Activated naive CD8-positive, alpha-beta T cell treated with anti-CD3 and anti-CD28 coated beads, Interleukin-2, amount 10 ng/mL, durations not matched to agents 7 days and 5 days (primary cell): ENCODE data around the gene ST8SIA2. TPM values are rescaled to one million over a fixed set of nuclear protein-coding genes. Genes with fewer than 3 reads are reported as not detected.

Experiments used
- ATAC-seq: fragments of 150-1000 bp; cut with Tn5 transposase; one replicate; pipeline ENCODE4 v1.10.0; 2021; ENCODE audit warnings: low read depth, moderate library complexity
- POLR2A ChIA-PET: fragments of 350-600 bp; sonication (Branson Sonifier 250); formaldehyde crosslinking; loops from one replicate; lab custom pipeline; 2021; ENCODE audit warnings: antibody characterized with exemption; lab: Charles Lee
- DNase-seq: peaks from one replicate; pipeline ENCODE4 v3.0.0; 2021
- H3K27ac Mint-ChIP-seq: one replicate; pipeline ENCODE4 v1.8.0; 2022; ENCODE audit warnings: mild to moderate bottlenecking, mixed read lengths
- H3K27me3 Mint-ChIP-seq: one replicate; pipeline ENCODE4 v1.8.0; 2022; ENCODE audit warnings: mild to moderate bottlenecking, moderate library complexity, mixed read lengths
- H3K36me3 Mint-ChIP-seq: one replicate; pipeline ENCODE4 v1.8.0; 2021; ENCODE audit warnings: mild to moderate bottlenecking, mixed read lengths
- H3K4me1 Mint-ChIP-seq: one replicate; pipeline ENCODE4 v1.8.0; 2021; ENCODE audit warnings: mixed read lengths
- H3K4me3 Mint-ChIP-seq: one replicate; pipeline ENCODE4 v1.8.0; 2022; ENCODE audit warnings: mild to moderate bottlenecking, moderate library complexity, mixed read lengths
- H3K9me3 Mint-ChIP-seq: one replicate; pipeline ENCODE4 v1.8.0; 2021; ENCODE audit warnings: mixed read lengths
- total RNA-seq, 2 experiments: library from RNA; stranded (reverse); gene quantifications; one replicate each; pipeline ENCODE4 v1.2.3, GENCODE V29; 2021

Gene ST8SIA2
- total RNA-seq, 2 experiments from 2014 or later, result not detected

- Mint-ChIP-seq H3K36me3 (no peaks in the 10 kb centered on the region), H3K27me3 (peaks cover 20% of the 10 kb centered on the region), H3K9me3 (no peaks in the 10 kb centered on the region), H3K4me3 (no peak overlapping the region), H3K27ac (no peak overlapping the region), H3K4me1 (no peaks in the 10 kb centered on the region)
- POLR2A ChIA-PET, result no interaction called here
- ATAC-seq, result no peak
- DNase-seq, result no peak
Observed at GRCh38 chr15:92495446-92495845, 101.8 kb downstream of the ST8SIA2 start.

GRCh38 chr15:92499731-92500530, 106.2 kb downstream of the ST8SIA2 start:
- DNase-seq, result no peak
- Mint-ChIP-seq H3K4me1 (no peaks in the 10 kb centered on the region), H3K9me3 (no peaks in the 10 kb centered on the region), H3K27ac (no peak overlapping the region), H3K4me3 (no peak overlapping the region), H3K27me3 (peaks cover 32% of the 10 kb centered on the region), H3K36me3 (no peaks in the 10 kb centered on the region)
- POLR2A ChIA-PET, result no interaction called here
- ATAC-seq, result no peak

GRCh38 chr15:92502336-92502735, 108.7 kb downstream of the ST8SIA2 start:
- Mint-ChIP-seq H3K27me3 (peaks cover 32% of the 10 kb centered on the region), H3K4me1 (peaks cover 3% of the 10 kb centered on the region), H3K36me3 (peaks cover 1% of the 10 kb centered on the region), H3K9me3 (peaks cover 6% of the 10 kb centered on the region), H3K4me3 (no peak overlapping the region), H3K27ac (no peak overlapping the region)
- POLR2A ChIA-PET, result no interaction called here
- ATAC-seq (no peak), DNase-seq (no peak)

- peaks cover 3% of the 10 kb centered on the region for H3K4me1 Mint-ChIP-seq
- POLR2A ChIA-PET, result no interaction called here
- H3K9me3 Mint-ChIP-seq, result peaks cover 6% of the 10 kb centered on the region
Observed at GRCh38 chr15:92502930-92503857, 109.5 kb downstream of the ST8SIA2 start.

GRCh38 chr15:92503889-92504288, 110.2 kb downstream of the ST8SIA2 start:
- no peak overlapping the region for H3K4me3 Mint-ChIP-seq
- H3K27ac Mint-ChIP-seq, result no peak overlapping the region
- H3K27me3 Mint-ChIP-seq, result peaks cover 38% of the 10 kb centered on the region
- peaks cover 1% of the 10 kb centered on the region for H3K36me3 Mint-ChIP-seq
- peaks cover 6% of the 10 kb centered on the region for H3K9me3 Mint-ChIP-seq
- ATAC-seq (no peak), DNase-seq (no peak)
- H3K4me1 Mint-ChIP-seq, result peaks cover 3% of the 10 kb centered on the region
- POLR2A ChIA-PET, result no interaction called here

More at GRCh38 chr15:92502930-92503857, 109.5 kb downstream of the ST8SIA2 start:
- H3K36me3 Mint-ChIP-seq, result peaks cover 1% of the 10 kb centered on the region
- ATAC-seq, result no peak
- peaks cover 36% of the 10 kb centered on the region for H3K27me3 Mint-ChIP-seq
- no peak overlapping the region for H3K27ac Mint-ChIP-seq
- H3K4me3 Mint-ChIP-seq, result no peak overlapping the region
- DNase-seq, result no peak

- H3K36me3 Mint-ChIP-seq, result peaks cover 1% of the 10 kb centered on the region
- ATAC-seq, result no peak
- peaks cover 6% of the 10 kb centered on the region for H3K9me3 Mint-ChIP-seq
- no peak overlapping the region for H3K27ac Mint-ChIP-seq
- POLR2A ChIA-PET, result no interaction called here
- no peak for DNase-seq
- peaks cover 3% of the 10 kb centered on the region for H3K4me1 Mint-ChIP-seq
- H3K27me3 Mint-ChIP-seq, result peaks cover 32% of the 10 kb centered on the region
- H3K4me3 Mint-ChIP-seq, result no peak overlapping the region
Observed at GRCh38 chr15:92505611-92506010, 111.9 kb downstream of the ST8SIA2 start.

- Mint-ChIP-seq H3K36me3 (peaks cover 1% of the 10 kb centered on the region), H3K4me3 (no peak overlapping the region), H3K4me1 (peaks cover 3% of the 10 kb centered on the region), H3K27ac (no peak overlapping the region), H3K9me3 (peaks cover 6% of the 10 kb centered on the region), H3K27me3 (peaks cover 32% of the 10 kb centered on the region)
- POLR2A ChIA-PET, result no interaction called here
- no peak for DNase-seq
- ATAC-seq, result no peak
Observed at GRCh38 chr15:92506506-92506905, 112.8 kb downstream of the ST8SIA2 start.

GRCh38 chr15:92510163-92510882, 116.6 kb downstream of the ST8SIA2 start:
- DNase-seq (no peak), ATAC-seq (no peak)
- POLR2A ChIA-PET, result no interaction called here
- Mint-ChIP-seq H3K9me3 (peaks cover 6% of the 10 kb centered on the region), H3K27me3 (peaks cover 11% of the 10 kb centered on the region), H3K27ac (no peak overlapping the region), H3K4me3 (no peak overlapping the region), H3K36me3 (peaks cover 1% of the 10 kb centered on the region), H3K4me1 (peaks cover 3% of the 10 kb centered on the region)
